IPS DF 6.9 (cell line): ENCODE data around the gene CAB39L.

Experiments
- DNase-seq: peaks from one replicate; pipeline ENCODE4 v3.0.0-alpha.2; 2013; ENCODE audit warnings: low read depth, low spot score
- H3K27ac ChIP-seq: one replicate; pipeline ENCODE4 v1.5.1; 2013; ENCODE audit warnings: low read length, control low read depth
- H3K27me3 ChIP-seq: 2 replicates; pipeline ENCODE4 v1.6.1; 2013; ENCODE audit warnings: mild to moderate bottlenecking, low read length; ENCODE audit not compliant: control insufficient read depth, insufficient read depth
- H3K36me3 ChIP-seq: 2 replicates; pipeline ENCODE4 v1.6.1; 2013; ENCODE audit warnings: low read length; ENCODE audit not compliant: control insufficient read depth, insufficient read depth
- H3K4me1 ChIP-seq: 2 replicates; pipeline ENCODE4 v1.6.1; 2013; ENCODE audit warnings: low read length; ENCODE audit not compliant: control insufficient read depth, insufficient read depth
- H3K4me3 ChIP-seq: 2 replicates; pipeline ENCODE4 v1.5.1; 2013; ENCODE audit warnings: mild to moderate bottlenecking, low read length
- H3K9me3 ChIP-seq: 2 replicates; pipeline ENCODE4 v1.6.1; 2013; ENCODE audit warnings: low read length, inconsistent platforms; ENCODE audit not compliant: control insufficient read depth, insufficient read depth
- WGBS: extraction: QIAGEN DNeasy Blood & Tissue Kit; methylation state at CpG from one replicate; pipeline ENCODE4 v1.1.7; 2013; ENCODE audit warnings: mixed read lengths, missing lambda C conversion rate; ENCODE audit not compliant: insufficient read length, insufficient coverage; 5-methylcytosine and 5-hydroxymethylcytosine counted together

The CAB39L gene

GRCh38 chr13:49292742-49293486 is 150.9 kb downstream of the CAB39L start:
- Histone ChIP-seq H3K27ac (no peak overlapping the region), H3K27me3 (no peaks in the 10 kb centered on the region), H3K9me3 (no peaks in the 10 kb centered on the region), H3K4me3 (no peak overlapping the region), H3K36me3 (no peaks in the 10 kb centered on the region), H3K4me1 (no peaks in the 10 kb centered on the region)
- WGBS = no CpG with 5 or more reads among the region's 6 CpGs
- DNase-seq = no peak

- H3K27me3 ChIP-seq = no peaks in the 10 kb centered on the region
- H3K9me3 ChIP-seq = no peaks in the 10 kb centered on the region
- no peaks in the 10 kb centered on the region for H3K36me3 ChIP-seq
- H3K27ac ChIP-seq = no peak overlapping the region
- no peaks in the 10 kb centered on the region for H3K4me1 ChIP-seq
- DNase-seq = no peak
- H3K4me3 ChIP-seq = no peak overlapping the region
Observed at GRCh38 chr13:49288458-49288857, 155.4 kb downstream of the CAB39L start.

GRCh38 chr13:49287995-49288394 is 155.9 kb downstream of the CAB39L start:
- DNase-seq = no peak
- no peak overlapping the region for H3K27ac ChIP-seq
- no CpG with 5 or more reads among the region's 1 CpG for WGBS
- no peaks in the 10 kb centered on the region for H3K9me3 ChIP-seq
- H3K4me1 ChIP-seq = no peaks in the 10 kb centered on the region
- H3K4me3 ChIP-seq = no peak overlapping the region
- no peaks in the 10 kb centered on the region for H3K36me3 ChIP-seq
- H3K27me3 ChIP-seq = no peaks in the 10 kb centered on the region

- H3K4me1 ChIP-seq = peaks cover 3% of the 10 kb centered on the region
- H3K27ac ChIP-seq = no peak overlapping the region
- no peaks in the 10 kb centered on the region for H3K9me3 ChIP-seq
- no peak for DNase-seq
- no peaks in the 10 kb centered on the region for H3K27me3 ChIP-seq
- no peaks in the 10 kb centered on the region for H3K36me3 ChIP-seq
- no peak overlapping the region for H3K4me3 ChIP-seq
Observed at GRCh38 chr13:49279885-49280284, 164.0 kb downstream of the CAB39L start.

GRCh38 chr13:49279112-49279511 is 164.8 kb downstream of the CAB39L start:
- H3K36me3 ChIP-seq = no peaks in the 10 kb centered on the region
- H3K27ac ChIP-seq = no peak overlapping the region
- no peaks in the 10 kb centered on the region for H3K9me3 ChIP-seq
- WGBS = no CpG with 5 or more reads among the region's 5 CpGs
- peaks cover 3% of the 10 kb centered on the region for H3K4me1 ChIP-seq
- no peaks in the 10 kb centered on the region for H3K27me3 ChIP-seq
- no peak overlapping the region for H3K4me3 ChIP-seq
- no peak for DNase-seq

GRCh38 chr13:49278211-49278610 is 165.7 kb downstream of the CAB39L start:
- DNase-seq = no peak
- no peak overlapping the region for H3K27ac ChIP-seq
- no peaks in the 10 kb centered on the region for H3K9me3 ChIP-seq
- H3K27me3 ChIP-seq = no peaks in the 10 kb centered on the region
- no peak overlapping the region for H3K4me3 ChIP-seq
- no CpG with 5 or more reads among the region's 2 CpGs for WGBS
- peaks cover 3% of the 10 kb centered on the region for H3K4me1 ChIP-seq
- H3K36me3 ChIP-seq = no peaks in the 10 kb centered on the region

GRCh38 chr13:49272296-49272695 is 171.6 kb downstream of the CAB39L start:
- H3K9me3 ChIP-seq = no peaks in the 10 kb centered on the region
- WGBS = no CpG with 5 or more reads among the region's 2 CpGs
- no peak overlapping the region for H3K4me3 ChIP-seq
- H3K4me1 ChIP-seq = no peaks in the 10 kb centered on the region
- H3K36me3 ChIP-seq = no peaks in the 10 kb centered on the region
- no peak for DNase-seq
- no peak overlapping the region for H3K27ac ChIP-seq
- H3K27me3 ChIP-seq = no peaks in the 10 kb centered on the region

GRCh38 chr13:49271264-49271663 is 172.6 kb downstream of the CAB39L start:
- no CpG with 5 or more reads among the region's 1 CpG for WGBS
- Histone ChIP-seq H3K27ac (no peak overlapping the region), H3K4me1 (no peaks in the 10 kb centered on the region), H3K27me3 (no peaks in the 10 kb centered on the region), H3K9me3 (no peaks in the 10 kb centered on the region), H3K36me3 (no peaks in the 10 kb centered on the region), H3K4me3 (no peak overlapping the region)
- no peak for DNase-seq

- Histone ChIP-seq H3K36me3 (no peaks in the 10 kb centered on the region), H3K27ac (no peak overlapping the region), H3K27me3 (no peaks in the 10 kb centered on the region), H3K4me3 (no peak overlapping the region), H3K4me1 (no peaks in the 10 kb centered on the region), H3K9me3 (no peaks in the 10 kb centered on the region)
- no CpG with 5 or more reads among the region's 2 CpGs for WGBS
- DNase-seq = no peak
Observed at GRCh38 chr13:49265822-49266221, 178.0 kb downstream of the CAB39L start.

GRCh38 chr13:49262634-49263033 is 181.2 kb downstream of the CAB39L start:
- Histone ChIP-seq H3K36me3 (no peaks in the 10 kb centered on the region), H3K4me1 (no peaks in the 10 kb centered on the region), H3K27ac (no peak overlapping the region), H3K4me3 (no peak overlapping the region), H3K27me3 (no peaks in the 10 kb centered on the region), H3K9me3 (no peaks in the 10 kb centered on the region)
- DNase-seq = no peak
- no CpG with 5 or more reads among the region's 6 CpGs for WGBS

- DNase-seq = no peak
- no CpG with 5 or more reads among the region's 6 CpGs for WGBS
- Histone ChIP-seq H3K4me3 (no peak overlapping the region), H3K4me1 (no peaks in the 10 kb centered on the region), H3K36me3 (no peaks in the 10 kb centered on the region), H3K9me3 (no peaks in the 10 kb centered on the region), H3K27ac (no peak overlapping the region), H3K27me3 (no peaks in the 10 kb centered on the region)
Observed at GRCh38 chr13:49259586-49259985, 184.3 kb downstream of the CAB39L start.
